HepG2 (cell line): ENCODE measurements around the gene DOCK11. TPM values are rescaled to one million over a fixed set of nuclear protein-coding genes. Genes with fewer than 3 reads are reported as not detected.

ENCODE experiments used
- ATAC-seq: fragments of 200-7000 bp; cut with Tn5 transposase; 3 replicates; pipeline ENCODE4 v1.9.1; 2020; ENCODE audit warnings: mild to moderate bottlenecking, moderate library complexity
- BruUV-seq: library from RNA; stranded (reverse); fragments of 400-500 nt; replicated peaks from 2 replicates; lab custom pipeline; 2021; lab: Mats Ljungman, UMichigan
- CTCF ChIA-PET: fragments of 300-600 bp; formaldehyde crosslinking; extraction: SDS; loops from one replicate; lab custom pipeline; 2021; ENCODE audit warnings: low total read pairs, inconsistent platforms, low intra/inter-chr PET ratio; lab: Yijun Ruan, JAX
- POLR2A ChIA-PET: fragments of 350-600 bp; sonication (Branson Sonifier 250); formaldehyde crosslinking; loops from one replicate; lab custom pipeline; 2020; ENCODE audit warnings: antibody characterized with exemption, inconsistent platforms; lab: Yijun Ruan, JAX
- DNase-seq: peaks from one replicate; pipeline ENCODE4 v3.0.0-alpha.2; 2015; ENCODE audit warnings: low spot score
- FAIRE-seq: peaks from 3 replicates; lab custom pipeline; 2011; peaks lifted over from hg19 to GRCh38; lab: Jason Lieb, UNC
- H2AFZ ChIP-seq: one replicate; pipeline ENCODE4 v1.6.1; 2011; ENCODE audit warnings: low read length, inconsistent platforms
- H3K27ac ChIP-seq: fragments of 300-600 bp; 3 replicates; pipeline ENCODE4 v1.8.0; 2011; ENCODE audit warnings: mixed run types, mild to moderate bottlenecking, mixed read lengths, low read length, inconsistent platforms; ENCODE audit not compliant: insufficient read depth; ENCODE audit errors: extremely low read length
- H3K27me3 ChIP-seq, 2 experiments: fragments of 200-600 bp in 1 of 2; 2 replicates in 1 of 2; 3 replicates in 1 of 2; pipeline versions ENCODE4 v1.6.0 to v1.8.0; 2011; ENCODE audit warnings: low read length in 2 of 2, mild to moderate bottlenecking in 2 of 2, moderate library complexity in 2 of 2, inconsistent platforms in 1 of 2; ENCODE audit not compliant: insufficient read depth in 2 of 2, control insufficient read depth in 1 of 2
- H3K36me3 ChIP-seq, 2 experiments: fragments of 200-600 bp in 1 of 2; replicated peaks in 1 of 2; 2 replicates in 1 of 2; 3 replicates in 1 of 2; pipeline versions ENCODE4 v1.5.1 to v1.8.0; 2011; ENCODE audit warnings: low read length in 2 of 2, inconsistent platforms in 1 of 2; ENCODE audit not compliant: insufficient read depth in 2 of 2, control insufficient read depth in 1 of 2
- H3K4me1 ChIP-seq: 2 replicates; pipeline ENCODE4 v1.5.1; 2012; ENCODE audit warnings: low read length, inconsistent platforms; ENCODE audit not compliant: insufficient read depth
- H3K4me2 ChIP-seq: 2 replicates; pipeline ENCODE4 v1.6.0; 2011; ENCODE audit warnings: low read depth, low read length, inconsistent platforms
- H3K4me3 ChIP-seq, 3 experiments: fragments of 200-600 bp in 1 of 3; sonication (generic), shearing (Covaris generic) in 1 of 3; replicated peaks in 1 of 3; 2 replicates each; pipeline ENCODE4 v1.5.1; 2011 to 2016; ENCODE audit warnings: low read length in 3 of 3, inconsistent platforms in 2 of 3, low read depth in 2 of 3, mild to moderate bottlenecking in 2 of 3, control low read depth in 1 of 3, mixed read lengths in 1 of 3; ENCODE audit not compliant: insufficient read depth in 1 of 3
- H3K79me2 ChIP-seq: one replicate; pipeline ENCODE4 v1.6.1; 2011; ENCODE audit warnings: low read length, inconsistent platforms; ENCODE audit not compliant: insufficient read depth
- H3K9ac ChIP-seq: 2 replicates; pipeline ENCODE4 v1.6.0; 2011; ENCODE audit warnings: mild to moderate bottlenecking, low read depth, low read length, inconsistent platforms; ENCODE audit not compliant: insufficient read depth
- H3K9me3 ChIP-seq: 2 replicates; pipeline ENCODE4 v1.5.1; 2012; ENCODE audit warnings: mild to moderate bottlenecking, low read length
- H4K20me1 ChIP-seq: 2 replicates; pipeline ENCODE4 v1.6.0; 2011; ENCODE audit warnings: inconsistent platforms, mild to moderate bottlenecking, low read length, moderate library complexity; ENCODE audit not compliant: insufficient read depth
- CCAR2 ChIP-seq: fragments of 200-400 bp; formaldehyde crosslinking; optimal IDR thresholded peaks from 2 replicates; pipeline ENCODE3; 2018; ENCODE audit warnings: low read depth, mild to moderate bottlenecking, low read length, moderate library complexity
- HHEX ChIP-seq: IDR thresholded peaks from 2 replicates; pipeline ENCODE4 v1.6.1; 2016; ENCODE audit warnings: control low read depth
- KLF9 ChIP-seq: IDR thresholded peaks from 2 replicates; pipeline ENCODE4 v1.6.1; 2016; ENCODE audit warnings: low read depth
- PHF21A ChIP-seq: sonication (generic); formaldehyde crosslinking; IDR thresholded peaks from 2 replicates; pipeline ENCODE4 v1.5.0; 2020; ENCODE audit warnings: mild to moderate bottlenecking, missing genetic modification reagents
- SIN3A ChIP-seq: IDR thresholded peaks from 2 replicates; pipeline ENCODE4 v1.6.1; 2011; ENCODE audit warnings: low read depth, mild to moderate bottlenecking, control low read depth, low read length, borderline replicate concordance
- SRF ChIP-seq: IDR thresholded peaks from 2 replicates; pipeline ENCODE4 v1.6.1; 2011; ENCODE audit warnings: mild to moderate bottlenecking, low read depth, low read length, moderate library complexity
- ZNF747 ChIP-seq: sonication (generic); formaldehyde crosslinking; IDR thresholded peaks from 2 replicates; pipeline ENCODE4 v1.8.1; 2023; ENCODE audit warnings: missing genetic modification reagents, mild to moderate bottlenecking, borderline replicate concordance
- WGBS: methylation state at CpG from one replicate; pipeline ENCODE4 v1.1.6; 2017; ENCODE audit warnings: low lambda C conversion rate; 5-methylcytosine and 5-hydroxymethylcytosine counted together
- in situ Hi-C: cut with HindIII; loops from 2 replicates; pipeline ENCODE4 v1.10.0; 2017; ENCODE audit warnings: low pct_unique_long_range_greater_than_20kb; ENCODE audit not compliant: extremely low pct_ligation_motif_present
- intact Hi-C: fragments of 100-400 bp; cut with micrococcal nuclease; formaldehyde crosslinking; loops from one replicate; pipeline ENCODE4 v1.10.0; 2022; ENCODE audit not compliant: unreplicated experiment
- polyA plus RNA-seq, 8 experiments: library from polyadenylated mRNA; depleted of rRNA in 3 of 8; stranded (reverse) in 7 of 8; unstranded in 1 of 8; fragments of >200 nt; fragmentation: Illumina TruSeq in 4 of 8; extraction: Trizol in 4 of 8; gene quantifications; 2 replicates each; pipeline versions ENCODE4 v1.2.1 to v1.2.3, GENCODE V29; 2011 to 2016; ENCODE audit warnings: low read depth in 4 of 8, missing spikeins in 1 of 8, mixed read lengths in 1 of 8; ENCODE audit not compliant: insufficient read depth in 1 of 8
- total RNA-seq, 5 experiments: library from RNA; depleted of rRNA; stranded (reverse); fragments of >200 nt; fragmentation: Illumina TruSeq; extraction: Trizol; gene quantifications; 2 replicates each; pipeline ENCODE4 v1.2.3, GENCODE V29; 2016; ENCODE audit warnings: low read depth in 1 of 5
- TF ChIP-seq, protein P1 (sequence below), 2 experiments: fragments of 450-650 bp in 1 of 2; sonication (generic) in 1 of 2; formaldehyde crosslinking in 1 of 2; IDR thresholded peaks; 2 replicates each; pipeline versions ENCODE4 v1.6.1 to v1.8.0; 2016 to 2022; ENCODE audit warnings: antibody characterized with exemption in 1 of 2, mild to moderate bottlenecking in 1 of 2, missing genetic modification reagents in 1 of 2
- TF ChIP-seq, protein P2 (sequence below): sonication (generic); formaldehyde crosslinking; IDR thresholded peaks from 2 replicates; pipeline ENCODE4 v1.8.0; 2022; ENCODE audit warnings: missing genetic modification reagents, mild to moderate bottlenecking, moderate library complexity, borderline replicate concordance
- TF ChIP-seq, protein P3 (sequence below): sonication (generic); formaldehyde crosslinking; conservative IDR thresholded peaks from 2 replicates; pipeline ENCODE4 v1.8.0; 2022; ENCODE audit warnings: missing genetic modification reagents

Gene DOCK11
- total and polyA plus RNA-seq, 2 of the 13 experiments (the other 11 are each of a cell fraction or from before 2014, with no cell fraction given), result 0.02 to 0.12 TPM

DNA sequence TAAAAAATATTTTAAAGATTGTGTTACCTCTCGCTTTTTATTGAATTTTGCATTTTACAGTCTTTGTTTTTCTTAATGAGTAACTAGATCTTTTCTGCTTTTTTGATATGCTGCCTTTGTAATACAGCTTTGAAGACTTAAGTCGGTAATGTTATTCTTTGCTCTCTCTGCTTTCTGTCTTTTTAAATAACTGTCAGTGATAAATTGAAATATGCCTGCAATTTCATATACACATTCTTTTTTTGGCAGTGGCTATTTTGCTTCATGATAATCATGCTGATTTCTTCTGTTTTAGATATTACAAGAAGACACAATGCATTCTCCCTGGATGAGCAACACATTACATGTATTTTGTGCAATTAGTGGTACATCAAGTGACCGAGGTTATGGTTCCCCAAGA lies 189.8 kb downstream of the DOCK11 start (continued):
- TF ChIP-seq, protein P1, sequence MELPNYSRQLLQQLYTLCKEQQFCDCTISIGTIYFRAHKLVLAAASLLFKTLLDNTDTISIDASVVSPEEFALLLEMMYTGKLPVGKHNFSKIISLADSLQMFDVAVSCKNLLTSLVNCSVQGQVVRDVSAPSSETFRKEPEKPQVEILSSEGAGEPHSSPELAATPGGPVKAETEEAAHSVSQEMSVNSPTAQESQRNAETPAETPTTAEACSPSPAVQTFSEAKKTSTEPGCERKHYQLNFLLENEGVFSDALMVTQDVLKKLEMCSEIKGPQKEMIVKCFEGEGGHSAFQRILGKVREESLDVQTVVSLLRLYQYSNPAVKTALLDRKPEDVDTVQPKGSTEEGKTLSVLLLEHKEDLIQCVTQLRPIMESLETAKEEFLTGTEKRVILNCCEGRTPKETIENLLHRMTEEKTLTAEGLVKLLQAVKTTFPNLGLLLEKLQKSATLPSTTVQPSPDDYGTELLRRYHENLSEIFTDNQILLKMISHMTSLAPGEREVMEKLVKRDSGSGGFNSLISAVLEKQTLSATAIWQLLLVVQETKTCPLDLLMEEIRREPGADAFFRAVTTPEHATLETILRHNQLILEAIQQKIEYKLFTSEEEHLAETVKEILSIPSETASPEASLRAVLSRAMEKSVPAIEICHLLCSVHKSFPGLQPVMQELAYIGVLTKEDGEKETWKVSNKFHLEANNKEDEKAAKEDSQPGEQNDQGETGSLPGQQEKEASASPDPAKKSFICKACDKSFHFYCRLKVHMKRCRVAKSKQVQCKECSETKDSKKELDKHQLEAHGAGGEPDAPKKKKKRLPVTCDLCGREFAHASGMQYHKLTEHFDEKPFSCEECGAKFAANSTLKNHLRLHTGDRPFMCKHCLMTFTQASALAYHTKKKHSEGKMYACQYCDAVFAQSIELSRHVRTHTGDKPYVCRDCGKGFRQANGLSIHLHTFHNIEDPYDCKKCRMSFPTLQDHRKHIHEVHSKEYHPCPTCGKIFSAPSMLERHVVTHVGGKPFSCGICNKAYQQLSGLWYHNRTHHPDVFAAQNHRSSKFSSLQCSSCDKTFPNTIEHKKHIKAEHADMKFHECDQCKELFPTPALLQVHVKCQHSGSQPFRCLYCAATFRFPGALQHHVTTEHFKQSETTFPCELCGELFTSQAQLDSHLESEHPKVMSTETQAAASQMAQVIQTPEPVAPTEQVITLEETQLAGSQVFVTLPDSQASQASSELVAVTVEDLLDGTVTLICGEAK (IDR thresholded peaks at IDR 0.05), result no peak
- TF ChIP-seq, protein P1 (CRISPR knock-in tag; IDR thresholded peaks at IDR 0.05), result no peak
- TF ChIP-seq, all 625 proteins: peak for 0

DNA sequence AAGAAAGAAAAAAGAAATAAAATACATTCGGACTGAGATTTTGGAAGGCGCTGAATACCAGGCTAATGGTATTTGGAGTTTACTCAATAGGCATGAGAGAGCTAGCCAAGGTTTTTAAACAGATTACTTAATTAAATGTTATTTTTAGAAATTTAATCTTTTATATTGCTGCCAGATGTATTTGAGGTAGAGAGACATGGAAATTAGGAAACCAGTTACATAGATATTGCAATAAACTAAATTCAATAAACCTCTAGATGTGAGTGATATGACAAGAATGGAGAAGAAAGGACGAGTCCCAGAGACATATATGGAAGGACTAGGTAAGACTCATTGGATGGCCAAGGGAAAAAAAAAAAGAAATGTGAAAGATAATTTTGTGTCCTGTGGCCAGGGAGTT lies 193.3 kb downstream of the DOCK11 start:
- Histone ChIP-seq H3K9me3 (no peaks in the 10 kb centered on the region), H3K4me2 (no peak overlapping the region), H3K36me3 (no peaks in the 10 kb centered on the region), H3K4me3 (no peak overlapping the region), H3K9ac (no peak overlapping the region), H2AFZ (no peak overlapping the region), H4K20me1 (no peaks in the 10 kb centered on the region), H3K4me1 (no peaks in the 10 kb centered on the region), H3K79me2 (no peaks in the 10 kb centered on the region), H3K27ac (no peak overlapping the region), H3K27me3 (no peaks in the 10 kb centered on the region)
- WGBS, result 75% methylated on average over 3 of the region's 3 CpGs
- no TSS peak for BruUV-seq
- no peak for DNase-seq
- in situ Hi-C loops (no loop called here), intact Hi-C loops (no loop called here)
- CTCF ChIA-PET, result no interaction called here
- ATAC-seq, result no peak
- FAIRE-seq, result no peak
- POLR2A ChIA-PET, result no interaction called here
- no peak for TF ChIP-seq PHF21A (CRISPR knock-in tag)
- no peak for TF ChIP-seq SIN3A
- TF ChIP-seq, protein P2, sequence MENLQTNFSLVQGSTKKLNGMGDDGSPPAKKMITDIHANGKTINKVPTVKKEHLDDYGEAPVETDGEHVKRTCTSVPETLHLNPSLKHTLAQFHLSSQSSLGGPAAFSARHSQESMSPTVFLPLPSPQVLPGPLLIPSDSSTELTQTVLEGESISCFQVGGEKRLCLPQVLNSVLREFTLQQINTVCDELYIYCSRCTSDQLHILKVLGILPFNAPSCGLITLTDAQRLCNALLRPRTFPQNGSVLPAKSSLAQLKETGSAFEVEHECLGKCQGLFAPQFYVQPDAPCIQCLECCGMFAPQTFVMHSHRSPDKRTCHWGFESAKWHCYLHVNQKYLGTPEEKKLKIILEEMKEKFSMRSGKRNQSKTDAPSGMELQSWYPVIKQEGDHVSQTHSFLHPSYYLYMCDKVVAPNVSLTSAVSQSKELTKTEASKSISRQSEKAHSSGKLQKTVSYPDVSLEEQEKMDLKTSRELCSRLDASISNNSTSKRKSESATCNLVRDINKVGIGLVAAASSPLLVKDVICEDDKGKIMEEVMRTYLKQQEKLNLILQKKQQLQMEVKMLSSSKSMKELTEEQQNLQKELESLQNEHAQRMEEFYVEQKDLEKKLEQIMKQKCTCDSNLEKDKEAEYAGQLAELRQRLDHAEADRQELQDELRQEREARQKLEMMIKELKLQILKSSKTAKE, result no peak
- TF ChIP-seq SRF, result no peak
- no peak for TF ChIP-seq CCAR2
- no peak for TF ChIP-seq ZNF747
- TF ChIP-seq, protein P3, sequence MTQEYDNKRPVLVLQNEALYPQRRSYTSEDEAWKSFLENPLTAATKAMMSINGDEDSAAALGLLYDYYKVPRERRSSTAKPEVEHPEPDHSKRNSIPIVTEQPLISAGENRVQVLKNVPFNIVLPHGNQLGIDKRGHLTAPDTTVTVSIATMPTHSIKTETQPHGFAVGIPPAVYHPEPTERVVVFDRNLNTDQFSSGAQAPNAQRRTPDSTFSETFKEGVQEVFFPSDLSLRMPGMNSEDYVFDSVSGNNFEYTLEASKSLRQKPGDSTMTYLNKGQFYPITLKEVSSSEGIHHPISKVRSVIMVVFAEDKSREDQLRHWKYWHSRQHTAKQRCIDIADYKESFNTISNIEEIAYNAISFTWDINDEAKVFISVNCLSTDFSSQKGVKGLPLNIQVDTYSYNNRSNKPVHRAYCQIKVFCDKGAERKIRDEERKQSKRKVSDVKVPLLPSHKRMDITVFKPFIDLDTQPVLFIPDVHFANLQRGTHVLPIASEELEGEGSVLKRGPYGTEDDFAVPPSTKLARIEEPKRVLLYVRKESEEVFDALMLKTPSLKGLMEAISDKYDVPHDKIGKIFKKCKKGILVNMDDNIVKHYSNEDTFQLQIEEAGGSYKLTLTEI, result no peak
- no peak for TF ChIP-seq KLF9 (CRISPR knock-in tag)
- TF ChIP-seq HHEX, result no peak
